Activated B cell treated with CpG ODN at 0.5 μM for 24 hours (primary cell): ENCODE measurements around the gene CUL3. TPM values are rescaled to one million over a fixed set of nuclear protein-coding genes. Genes with fewer than 3 reads are reported as not detected.
A peak's percentile ranks its signal among the peaks of the same experiment; 100 is the strongest.

Source experiments
- ATAC-seq: fragments of 200-7000 bp; cut with Tn5 transposase; one replicate; pipeline ENCODE4 v1.10.0; 2021; ENCODE audit warnings: low read depth, mild to moderate bottlenecking, moderate library complexity
- CTCF ChIA-PET: fragments of 350-600 bp; sonication (Branson Sonifier 250); formaldehyde crosslinking; loops from one replicate; lab custom pipeline; 2021; ENCODE audit warnings: antibody characterized with exemption; lab: Charles Lee
- POLR2A ChIA-PET: fragments of 350-600 bp; sonication (Branson Sonifier 250); formaldehyde crosslinking; loops from one replicate; lab custom pipeline; 2021; ENCODE audit warnings: antibody characterized with exemption; lab: Charles Lee
- DNase-seq: peaks from one replicate; pipeline ENCODE4 v3.0.0; 2022
- H3K27ac Mint-ChIP-seq: one replicate; pipeline ENCODE4 v1.8.0; 2020; ENCODE audit warnings: mixed read lengths
- H3K27me3 Mint-ChIP-seq: one replicate; pipeline ENCODE4 v1.8.0; 2021; ENCODE audit warnings: mixed read lengths
- H3K36me3 Mint-ChIP-seq: one replicate; pipeline ENCODE4 v1.8.0; 2021; ENCODE audit warnings: low read depth, mixed read lengths
- H3K4me1 Mint-ChIP-seq: one replicate; pipeline ENCODE4 v1.8.0; 2021; ENCODE audit warnings: mixed read lengths
- H3K4me3 Mint-ChIP-seq: one replicate; pipeline ENCODE4 v1.8.0; 2020; ENCODE audit warnings: mild to moderate bottlenecking, mixed read lengths
- H3K9me3 Mint-ChIP-seq: one replicate; pipeline ENCODE4 v1.8.0; 2020; ENCODE audit warnings: mixed read lengths
- CTCF ChIP-seq: fragments of 200-600 bp; IDR thresholded peaks from one replicate; pipeline ENCODE4 v1.8.0; 2022; ENCODE audit warnings: antibody characterized with exemption, mild to moderate bottlenecking
- intact Hi-C: fragments of 100-400 bp; cut with micrococcal nuclease; formaldehyde crosslinking; loops from one replicate; pipeline ENCODE4 v1.15.1; 2024
- total RNA-seq: library from RNA; stranded (reverse); gene quantifications from 2 replicates; pipeline ENCODE4 v1.2.3, GENCODE V29; 2022

Gene CUL3
- total RNA-seq = 99.4 and 114 TPM in 2 replicates

- peak; percentile 89 for ATAC-seq
- Mint-ChIP-seq H3K36me3 (peaks cover 21% of the 10 kb centered on the region), H3K27ac (peak within 1 kb of the TSS; percentile 93), H3K4me1 (peaks cover 47% of the 10 kb centered on the region), H3K9me3 (no peaks in the 10 kb centered on the region), H3K27me3 (no peaks in the 10 kb centered on the region), H3K4me3 (peak within 1 kb of the TSS; percentile 96)
- intact Hi-C loops = loop anchor here (1.0 to 5.0 kb wide), 7 partner anchors 53 to 749 kb away; partner anchors contain the start of genes AP1S3, MRPL44 and WDFY1
- POLR2A ChIA-PET = interaction anchor here (0.8 to 5.5 kb wide), 17 partner anchors 10 to 640 kb away, joined by 3 to 84 read pairs (median 6); partner anchors contain the start of gene WDFY1
- CTCF ChIA-PET = interaction anchor here (1.1 kb wide), 1 partner anchor 64 kb away, joined by 3 read pairs; no protein-coding TSS in a partner anchor
- peak; percentile 99 for DNase-seq
- no peak for TF ChIP-seq CTCF
Measured at GRCh38 chr2:224585211-224586088, at the start of gene CUL3. CUL3 (minus strand) TSS chr2:224585363; CDS start chr2:224585009, 354 bp downstream.

- Mint-ChIP-seq H3K36me3 (no peaks in the 10 kb centered on the region), H3K9me3 (no peaks in the 10 kb centered on the region), H3K4me1 (no peaks in the 10 kb centered on the region), H3K27ac (no peak overlapping the region), H3K4me3 (no peak overlapping the region), H3K27me3 (no peaks in the 10 kb centered on the region)
- TF ChIP-seq CTCF = no peak
- ChIA-PET POLR2A (no interaction called here), CTCF (interaction anchor here (0.7 kb wide), 1 partner anchor 67 kb away, joined by 3 read pairs; no protein-coding TSS in a partner anchor)
- DNase-seq (no peak), ATAC-seq (no peak)
- intact Hi-C loops = no loop called here
Measured at GRCh38 chr2:224630659-224631550, 45.7 kb upstream of the CUL3 start.

GRCh38 chr2:224628416-224628815, 43.3 kb upstream of the CUL3 start:
- ChIA-PET POLR2A (no interaction called here), CTCF (no interaction called here)
- Mint-ChIP-seq H3K9me3 (no peaks in the 10 kb centered on the region), H3K4me3 (no peak overlapping the region), H3K27ac (no peak overlapping the region), H3K4me1 (no peaks in the 10 kb centered on the region), H3K27me3 (no peaks in the 10 kb centered on the region), H3K36me3 (no peaks in the 10 kb centered on the region)
- no peak for TF ChIP-seq CTCF
- intact Hi-C loops = no loop called here
- no peak for DNase-seq
- ATAC-seq = no peak

GRCh38 chr2:224626735-224627134, 41.6 kb upstream of the CUL3 start:
- no peaks in the 10 kb centered on the region for H3K4me1 Mint-ChIP-seq
- DNase-seq = no peak
- intact Hi-C loops = no loop called here
- no peak overlapping the region for H3K27ac Mint-ChIP-seq
- H3K4me3 Mint-ChIP-seq = no peak overlapping the region
- TF ChIP-seq CTCF = no peak
- no peaks in the 10 kb centered on the region for H3K9me3 Mint-ChIP-seq
- ChIA-PET POLR2A (no interaction called here), CTCF (no interaction called here)
- no peak for ATAC-seq
- H3K36me3 Mint-ChIP-seq = no peaks in the 10 kb centered on the region
- no peaks in the 10 kb centered on the region for H3K27me3 Mint-ChIP-seq
